ENCODE results near the gene NDE1. TPM values are rescaled to one million over a fixed set of nuclear protein-coding genes. Genes with fewer than 3 reads are reported as not detected.
"Not testable (repeated sequence)": the region's sequence is repeated elsewhere in the genome, so short reads cannot be mapped to it uniquely, and the experiment has no call there.

Gene NDE1
- total RNA-seq, 2 experiments from 2014 or later, result 88.9 to 141 TPM

DNA sequence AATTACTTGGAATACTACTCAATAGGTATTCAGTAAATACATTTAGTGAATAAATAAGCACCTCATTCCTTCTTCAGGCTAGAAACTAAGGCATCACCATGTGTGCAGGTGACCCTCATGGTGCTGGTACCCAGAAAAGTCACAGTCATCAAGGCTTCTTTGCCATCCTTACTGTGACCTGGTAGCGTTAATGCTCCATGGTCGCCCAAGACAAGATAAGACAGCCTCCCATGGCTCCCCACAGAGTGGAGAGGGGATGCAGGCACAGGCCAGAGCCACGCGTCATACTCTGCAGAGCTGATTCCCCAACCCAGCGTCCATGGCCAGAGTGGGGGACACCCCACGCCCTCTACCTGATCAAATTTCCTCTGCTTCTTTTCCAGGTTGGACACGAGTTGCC, 73.8 kb downstream of the NDE1 start:
- POLR2A ChIA-PET, result no interaction called here
- no peak for DNase-seq (ENCODE audit: low spot score)
- CTCF ChIA-PET (ENCODE audit: unreplicated experiment), result no interaction called here
- Histone ChIP-seq H3K27ac (ENCODE audit: low read depth, low read length, poor library complexity, severe bottlenecking) (no peak overlapping the region), H3K4me1 (ENCODE audit: insufficient read depth, low read length, poor library complexity, severe bottlenecking) (no peaks in the 10 kb centered on the region), H3K4me3 (ENCODE audit: low read depth, low read length, poor library complexity, severe bottlenecking) (no peak overlapping the region), H3K9me2 (ENCODE audit: insufficient read depth, low read length) (no peaks in the 10 kb centered on the region), H3K9me3 (ENCODE audit: low read length) (no peaks in the 10 kb centered on the region), H3K79me2 (ENCODE audit: insufficient read depth, low read depth, low read length) (no peaks in the 10 kb centered on the region), H4K20me1 (ENCODE audit: insufficient read depth, low read length) (no peaks in the 10 kb centered on the region), H3K36me3 (ENCODE audit: insufficient read depth, low read length) (peaks cover 58% of the 10 kb centered on the region), H3K4me2 (ENCODE audit: low read length) (no peak overlapping the region), H2AFZ (ENCODE audit: low read length) (no peak overlapping the region)
- TF ChIP-seq EZH2phosphoT487 (IDR thresholded peaks at IDR 0.05; ENCODE audit: borderline replicate concordance, low read depth, low read length), result no peak
- TF ChIP-seq, protein P1, sequence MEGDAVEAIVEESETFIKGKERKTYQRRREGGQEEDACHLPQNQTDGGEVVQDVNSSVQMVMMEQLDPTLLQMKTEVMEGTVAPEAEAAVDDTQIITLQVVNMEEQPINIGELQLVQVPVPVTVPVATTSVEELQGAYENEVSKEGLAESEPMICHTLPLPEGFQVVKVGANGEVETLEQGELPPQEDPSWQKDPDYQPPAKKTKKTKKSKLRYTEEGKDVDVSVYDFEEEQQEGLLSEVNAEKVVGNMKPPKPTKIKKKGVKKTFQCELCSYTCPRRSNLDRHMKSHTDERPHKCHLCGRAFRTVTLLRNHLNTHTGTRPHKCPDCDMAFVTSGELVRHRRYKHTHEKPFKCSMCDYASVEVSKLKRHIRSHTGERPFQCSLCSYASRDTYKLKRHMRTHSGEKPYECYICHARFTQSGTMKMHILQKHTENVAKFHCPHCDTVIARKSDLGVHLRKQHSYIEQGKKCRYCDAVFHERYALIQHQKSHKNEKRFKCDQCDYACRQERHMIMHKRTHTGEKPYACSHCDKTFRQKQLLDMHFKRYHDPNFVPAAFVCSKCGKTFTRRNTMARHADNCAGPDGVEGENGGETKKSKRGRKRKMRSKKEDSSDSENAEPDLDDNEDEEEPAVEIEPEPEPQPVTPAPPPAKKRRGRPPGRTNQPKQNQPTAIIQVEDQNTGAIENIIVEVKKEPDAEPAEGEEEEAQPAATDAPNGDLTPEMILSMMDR (conservative IDR thresholded peaks at IDR 0.05; ENCODE audit: low read length), result no peak
- intact Hi-C loops (cut with micrococcal nuclease; ENCODE audit: unreplicated experiment), result no loop called here
- BruUV-seq (replicated peaks), result no TSS peak

DNA sequence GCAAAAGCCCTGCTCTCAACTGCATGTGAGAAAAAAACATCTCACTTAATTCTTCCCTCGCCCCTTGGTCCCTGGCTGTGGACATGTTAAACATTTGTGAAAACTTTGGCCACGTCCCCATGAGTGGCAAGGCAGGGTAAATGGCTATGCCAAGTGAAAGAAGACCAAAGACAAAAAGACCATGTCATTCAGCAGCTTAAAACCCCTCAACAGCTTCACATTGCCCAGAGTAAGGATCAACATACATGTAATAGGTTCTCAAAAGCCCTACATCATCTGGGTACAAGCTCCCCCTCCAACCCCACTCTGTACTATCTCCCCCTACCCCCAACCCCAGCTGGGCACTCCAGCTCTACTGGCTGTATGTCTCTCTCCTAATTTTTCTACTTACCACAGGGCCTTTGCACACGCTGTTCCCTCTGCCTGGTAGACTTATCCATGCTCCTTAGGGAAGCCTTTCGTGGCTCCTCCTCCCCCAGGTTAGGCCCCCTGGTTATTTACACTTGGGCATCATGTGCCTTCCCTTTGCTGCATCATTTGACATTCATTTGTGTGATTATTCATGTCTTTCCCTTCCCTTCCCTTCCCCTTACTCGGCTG, 75.7 kb downstream of the NDE1 start:
- Histone ChIP-seq H3K4me1 (ENCODE audit: insufficient read depth, low read length, poor library complexity, severe bottlenecking) (no peaks in the 10 kb centered on the region), H3K27ac (ENCODE audit: low read depth, low read length, poor library complexity, severe bottlenecking) (no peak overlapping the region), H3K9me3 (ENCODE audit: low read length) (no peaks in the 10 kb centered on the region), H3K79me2 (ENCODE audit: insufficient read depth, low read depth, low read length) (no peaks in the 10 kb centered on the region), H3K9me2 (ENCODE audit: insufficient read depth, low read length) (no peaks in the 10 kb centered on the region), H2AFZ (ENCODE audit: low read length) (no peak overlapping the region), H3K4me3 (ENCODE audit: low read depth, low read length, poor library complexity, severe bottlenecking) (no peak overlapping the region), H3K4me2 (ENCODE audit: low read length) (no peak overlapping the region), H3K36me3 (ENCODE audit: insufficient read depth, low read length) (peaks cover 42% of the 10 kb centered on the region), H4K20me1 (ENCODE audit: insufficient read depth, low read length) (no peaks in the 10 kb centered on the region)
- no TSS peak for BruUV-seq (replicated peaks)
- TF ChIP-seq EZH2phosphoT487 (IDR thresholded peaks at IDR 0.05; ENCODE audit: borderline replicate concordance, low read depth, low read length), result no peak
- TF ChIP-seq, protein P1 (conservative IDR thresholded peaks at IDR 0.05; ENCODE audit: low read length), result no peak
- DNase-seq (ENCODE audit: low spot score), result no peak
- CTCF ChIA-PET (ENCODE audit: unreplicated experiment), result no interaction called here
- intact Hi-C loops (cut with micrococcal nuclease; ENCODE audit: unreplicated experiment), result no loop called here
- POLR2A ChIA-PET, result no interaction called here

DNA sequence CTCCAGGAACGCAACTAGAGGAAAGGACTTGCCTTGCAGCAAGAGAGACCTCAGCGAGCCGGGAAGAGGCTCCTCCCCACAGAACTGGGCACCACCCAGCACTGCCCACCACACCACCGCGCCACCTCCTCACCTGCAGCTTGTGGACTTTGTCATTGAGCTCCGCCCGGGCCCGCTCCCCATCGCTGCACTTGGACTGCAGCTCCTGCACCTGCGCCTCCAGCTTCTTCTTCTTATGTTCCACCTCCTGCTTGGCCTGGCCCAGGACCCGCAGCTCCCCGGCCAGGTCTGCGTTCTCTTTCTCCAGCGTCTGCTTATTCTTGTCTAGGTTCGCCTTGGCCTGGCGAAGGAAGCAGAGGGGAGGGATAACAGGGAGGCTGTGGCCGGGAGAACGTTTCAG, 76.7 kb downstream of the NDE1 start:
- Histone ChIP-seq H3K36me3 (ENCODE audit: insufficient read depth, low read length) (peaks cover 33% of the 10 kb centered on the region), H4K20me1 (ENCODE audit: insufficient read depth, low read length) (no peaks in the 10 kb centered on the region), H3K4me3 (ENCODE audit: low read depth, low read length, poor library complexity, severe bottlenecking) (no peak overlapping the region), H3K27ac (ENCODE audit: low read depth, low read length, poor library complexity, severe bottlenecking) (no peak overlapping the region), H3K9me2 (ENCODE audit: insufficient read depth, low read length) (no peaks in the 10 kb centered on the region), H3K9me3 (ENCODE audit: low read length) (no peaks in the 10 kb centered on the region), H2AFZ (ENCODE audit: low read length) (no peak overlapping the region), H3K4me1 (ENCODE audit: insufficient read depth, low read length, poor library complexity, severe bottlenecking) (no peaks in the 10 kb centered on the region), H3K79me2 (ENCODE audit: insufficient read depth, low read depth, low read length) (no peaks in the 10 kb centered on the region), H3K4me2 (ENCODE audit: low read length) (no peak overlapping the region)
- POLR2A ChIA-PET, result interaction anchor here (0.5 to 1.5 kb wide), 2 partner anchors 13 to 85 kb away, joined by 4 read pairs; no protein-coding TSS in a partner anchor
- intact Hi-C loops (cut with micrococcal nuclease; ENCODE audit: unreplicated experiment), result no loop called here
- TF ChIP-seq EZH2phosphoT487 (IDR thresholded peaks at IDR 0.05; ENCODE audit: borderline replicate concordance, low read depth, low read length), result no peak
- TF ChIP-seq, protein P1 (conservative IDR thresholded peaks at IDR 0.05; ENCODE audit: low read length), result no peak
- no TSS peak for BruUV-seq (replicated peaks)
- CTCF ChIA-PET (ENCODE audit: unreplicated experiment), result no interaction called here
- DNase-seq (ENCODE audit: low spot score), result no peak

DNA sequence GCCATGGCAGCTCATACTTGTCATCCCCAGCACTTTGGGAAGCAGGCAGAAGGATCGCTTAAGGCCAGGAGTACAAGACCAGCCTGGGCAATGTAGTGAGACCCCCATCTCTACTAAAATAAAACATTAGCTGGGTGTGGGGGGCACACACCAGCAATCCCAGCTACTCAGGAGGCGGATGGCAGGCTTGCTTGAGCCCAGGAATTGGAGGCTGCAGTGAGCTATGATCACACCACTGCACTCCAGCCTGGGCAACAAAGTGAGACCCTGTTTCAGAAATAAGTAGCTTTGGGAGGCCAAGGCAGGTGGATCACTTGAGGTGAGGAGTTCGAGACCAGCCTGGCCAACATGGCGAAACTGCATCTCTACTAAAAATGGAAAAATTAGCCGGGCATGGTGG, 77.7 kb downstream of the NDE1 start:
- H3K27ac ChIP-seq (ENCODE audit: low read depth, low read length, poor library complexity, severe bottlenecking); H3K9me3 ChIP-seq (ENCODE audit: low read length); H3K79me2 ChIP-seq (ENCODE audit: insufficient read depth, low read depth, low read length); H3K4me3 ChIP-seq (ENCODE audit: low read depth, low read length, poor library complexity, severe bottlenecking); H4K20me1 ChIP-seq (ENCODE audit: insufficient read depth, low read length); H3K4me1 ChIP-seq (ENCODE audit: insufficient read depth, low read length, poor library complexity, severe bottlenecking); H3K9me2 ChIP-seq (ENCODE audit: insufficient read depth, low read length); H2AFZ ChIP-seq (ENCODE audit: low read length); CTCF ChIA-PET (ENCODE audit: unreplicated experiment); H3K4me2 ChIP-seq (ENCODE audit: low read length); intact Hi-C loops (cut with micrococcal nuclease; ENCODE audit: unreplicated experiment); BruUV-seq (replicated peaks); DNase-seq (ENCODE audit: low spot score): not testable (repeated sequence)
- POLR2A ChIA-PET, result interaction anchor here (1.5 kb wide), 1 partner anchor 86 kb away, joined by 4 read pairs; no protein-coding TSS in a partner anchor
- peaks cover 24% of the 10 kb centered on the region for H3K36me3 ChIP-seq (ENCODE audit: insufficient read depth, low read length)

Measured in OCI-LY7 (cell line).